GM21360 (cell line): ENCODE results near the gene NT5C2.

Source experiments
- ATAC-seq: cut with Tn5 transposase; IDR thresholded peaks from one replicate; pipeline ENCODE4 v1.9.1; 2021; ENCODE audit warnings: mild to moderate bottlenecking, moderate library complexity; ENCODE audit not compliant: unreplicated experiment

The NT5C2 gene

GRCh38 chr10:103066141-103067098 is 126.7 kb downstream of the NT5C2 start:
- ATAC-seq = no peak

- ATAC-seq = no peak
Measured at GRCh38 chr10:103064956-103065355, 128.1 kb downstream of the NT5C2 start.

GRCh38 chr10:103062854-103063590 is 130.1 kb downstream of the NT5C2 start:
- no peak for ATAC-seq

- no peak for ATAC-seq
Measured at GRCh38 chr10:103060575-103060974, 132.5 kb downstream of the NT5C2 start.

GRCh38 chr10:103058034-103058433 is 135.0 kb downstream of the NT5C2 start:
- no peak for ATAC-seq

GRCh38 chr10:103055105-103055504 is 138.0 kb downstream of the NT5C2 start:
- ATAC-seq = no peak

- ATAC-seq = no peak
Measured at GRCh38 chr10:103054621-103055020, 138.5 kb downstream of the NT5C2 start.

GRCh38 chr10:103053659-103054581 is 139.2 kb downstream of the NT5C2 start:
- ATAC-seq = peak; percentile 82

- ATAC-seq = no peak
Measured at GRCh38 chr10:103049237-103049636, 143.8 kb downstream of the NT5C2 start.

- no peak for ATAC-seq
Measured at GRCh38 chr10:103047381-103047780, 145.7 kb downstream of the NT5C2 start.

GRCh38 chr10:103045961-103046360 is 147.1 kb downstream of the NT5C2 start:
- no peak for ATAC-seq

- no peak for ATAC-seq
Measured at GRCh38 chr10:103044942-103045489, 148.1 kb downstream of the NT5C2 start.

- ATAC-seq = no peak
Measured at GRCh38 chr10:103042908-103043307, 150.2 kb downstream of the NT5C2 start.

GRCh38 chr10:103042129-103042528 is 150.9 kb downstream of the NT5C2 start:
- no peak for ATAC-seq

- no peak for ATAC-seq
Measured at GRCh38 chr10:103041391-103041790, 151.7 kb downstream of the NT5C2 start.

GRCh38 chr10:103040418-103040817 is 152.7 kb downstream of the NT5C2 start:
- ATAC-seq = no peak

GRCh38 chr10:103038570-103038969 is 154.5 kb downstream of the NT5C2 start:
- ATAC-seq = no peak
